HEK293T (cell line): ENCODE data around the gene IL1RAP.

Experiments
- ARNT ChIP-seq: fragments of 450-650 bp; IDR thresholded peaks from 2 replicates; pipeline ENCODE4 v1.6.1; 2017; ENCODE audit warnings: mild to moderate bottlenecking
- BHLHE40 ChIP-seq: fragments of 450-650 bp; IDR thresholded peaks from 2 replicates; pipeline ENCODE4 v1.6.1; 2016; ENCODE audit warnings: mild to moderate bottlenecking, moderate library complexity, borderline replicate concordance
- CTBP1 ChIP-seq: fragments of 450-650 bp; IDR thresholded peaks from 2 replicates; pipeline ENCODE4 v1.6.1; 2016; ENCODE audit warnings: borderline replicate concordance
- FOXA1 ChIP-seq: fragments of 450-650 bp; IDR thresholded peaks from 2 replicates; pipeline ENCODE4 v1.6.1; 2016; ENCODE audit warnings: mild to moderate bottlenecking
- FOXK2 ChIP-seq: fragments of 450-650 bp; IDR thresholded peaks from 2 replicates; pipeline ENCODE4 v1.6.1; 2016; ENCODE audit warnings: mild to moderate bottlenecking
- FOXM1 ChIP-seq: fragments of 450-650 bp; IDR thresholded peaks from 2 replicates; pipeline ENCODE4 v1.6.1; 2017; ENCODE audit warnings: mild to moderate bottlenecking, borderline replicate concordance
- NFRKB ChIP-seq: fragments of 450-650 bp; IDR thresholded peaks from 2 replicates; pipeline ENCODE4 v1.6.1; 2016; ENCODE audit warnings: mild to moderate bottlenecking, moderate library complexity
- SP1 ChIP-seq: fragments of 450-650 bp; IDR thresholded peaks from 2 replicates; pipeline ENCODE4 v1.6.1; 2017
- SUZ12 ChIP-seq: fragments of 450-650 bp; IDR thresholded peaks from 2 replicates; pipeline ENCODE4 v1.6.1; 2016; ENCODE audit warnings: mild to moderate bottlenecking

- TF ChIP-seq SUZ12 = no peak
- no peak for TF ChIP-seq FOXA1
- no peak for TF ChIP-seq FOXM1
- TF ChIP-seq SP1 = no peak
- TF ChIP-seq CTBP1 = no peak
- no peak for TF ChIP-seq NFRKB
- TF ChIP-seq ARNT = no peak
- no peak for TF ChIP-seq BHLHE40
- no peak for TF ChIP-seq FOXK2
Observed at GRCh38 chr3:190486533-190486864, 27.4 kb upstream of the IL1RAP start.
